Endometrial microvascular endothelial cells (primary cell): Measurements from ENCODE around the gene HADHA. TPM values are rescaled to one million over a fixed set of nuclear protein-coding genes. Genes with fewer than 3 reads are reported as not detected.

ENCODE experiments used
- in situ Hi-C: cut with HindIII; loops from 2 replicates; pipeline ENCODE4 v1.10.0; 2017; ENCODE audit warnings: low sequenced_read_pairs, low pct_unique_long_range_greater_than_20kb; ENCODE audit errors: inconsistent ontology term
- total RNA-seq: library from RNA; depleted of rRNA; stranded (reverse); fragments of >200 nt; gene quantifications from one replicate; pipeline ENCODE4 v1.2.3, GENCODE V29; 2015; ENCODE audit errors: inconsistent ontology term

HADHA gene
- total RNA-seq, 1 donor from 2014 or later = 158 TPM

DNA sequence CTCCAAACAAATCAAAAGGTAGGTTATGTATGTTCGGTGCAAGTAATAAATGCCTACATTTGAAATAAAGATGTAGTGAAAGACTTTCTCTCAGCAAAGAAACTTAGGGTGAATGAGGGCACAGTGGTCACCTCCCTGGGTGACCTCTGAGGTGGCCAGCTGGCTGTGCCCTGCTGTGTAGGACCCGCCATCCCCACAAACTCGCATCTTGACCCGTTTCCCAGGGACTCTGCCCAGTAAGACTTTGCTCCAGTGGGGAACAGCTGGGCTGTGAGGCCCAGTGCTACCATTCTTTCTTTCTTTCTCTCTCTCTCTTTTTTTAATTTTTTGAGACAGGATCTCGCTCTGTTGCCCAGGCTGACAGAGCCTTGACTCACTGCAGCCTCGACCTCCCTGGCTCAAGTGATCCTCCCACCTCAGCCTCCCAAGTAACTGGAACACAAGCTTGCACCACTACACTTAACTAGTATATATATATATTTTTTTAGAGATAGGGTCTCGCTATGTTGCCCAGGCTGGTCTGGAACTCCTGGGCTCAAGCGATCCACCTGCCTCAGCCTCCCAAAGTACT, 79.7 kb downstream of the HADHA start:
- in situ Hi-C loops = no loop called here

- in situ Hi-C loops = no loop called here
These were observed 80.2 kb downstream of the HADHA start for GRCh38 chr2:26164231-26164630.

- in situ Hi-C loops = no loop called here
These were observed 81.5 kb downstream of the HADHA start for GRCh38 chr2:26162963-26163362.

DNA sequence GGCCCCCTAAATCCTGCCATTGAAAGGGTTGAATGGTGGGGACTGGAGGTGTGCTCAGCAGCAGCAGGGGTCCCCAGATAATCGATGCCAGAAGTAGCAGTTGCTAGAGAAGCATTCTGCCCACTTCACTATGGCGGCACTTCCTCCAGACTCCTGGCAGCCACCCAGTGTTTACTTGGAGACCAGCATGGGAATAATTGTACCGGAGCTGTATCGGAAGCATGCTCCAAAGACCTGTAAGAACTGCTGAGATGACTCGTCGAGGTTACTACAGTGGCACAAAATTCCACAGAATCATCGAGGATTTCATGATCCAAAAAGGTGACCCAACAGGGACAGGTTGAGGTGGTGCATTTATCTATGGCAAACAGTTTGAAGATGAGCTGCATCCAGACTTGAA, 82.5 kb downstream of the HADHA start:
- in situ Hi-C loops = no loop called here

GRCh38 chr2:26157580-26157979, 86.9 kb downstream of the HADHA start:
- in situ Hi-C loops = no loop called here

DNA sequence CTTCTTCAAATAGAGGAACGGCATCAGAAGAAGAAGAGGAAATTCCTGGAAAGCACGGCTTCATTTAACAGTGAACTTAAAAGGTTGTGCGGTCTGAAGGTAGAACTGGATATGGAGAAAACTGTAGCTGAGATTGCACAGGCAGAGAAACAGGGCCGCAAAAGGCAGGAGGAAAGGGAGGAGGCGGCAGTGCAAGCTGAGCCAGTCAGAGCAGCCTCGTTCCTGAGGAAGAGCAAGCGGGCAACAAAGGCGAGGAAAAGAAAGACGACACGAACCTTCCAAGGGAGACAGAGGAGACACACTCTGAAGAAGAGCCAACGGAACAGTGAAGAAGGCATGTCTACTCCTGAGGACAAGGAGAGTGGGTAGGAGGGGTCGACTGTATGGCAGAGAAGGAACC, 94.2 kb downstream of the HADHA start:
- in situ Hi-C loops = no loop called here

DNA sequence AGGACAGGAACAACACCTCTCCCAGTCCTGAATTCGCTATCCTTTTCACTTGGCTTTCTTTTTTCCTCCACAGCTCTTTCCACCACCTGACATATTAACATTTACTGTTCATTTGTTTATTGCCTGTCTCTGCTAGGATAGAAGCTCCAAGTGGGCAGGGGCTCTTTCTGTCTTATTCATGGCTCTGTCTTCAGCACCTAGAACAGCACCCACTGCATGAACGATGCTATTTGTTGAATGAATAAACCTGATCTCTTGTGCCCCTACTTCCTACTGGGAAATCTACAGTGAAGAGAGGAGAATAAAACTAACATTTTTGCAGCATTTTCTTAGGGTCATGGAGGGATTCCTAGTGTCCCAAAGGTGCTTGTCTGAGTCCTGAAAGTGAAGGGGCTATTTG, 95.9 kb downstream of the HADHA start:
- in situ Hi-C loops = no loop called here

- in situ Hi-C loops = no loop called here
These were observed 99.3 kb downstream of the HADHA start for GRCh38 chr2:26144953-26145680.

GRCh38 chr2:26144031-26144430, 100.4 kb downstream of the HADHA start:
- in situ Hi-C loops = no loop called here

- in situ Hi-C loops = no loop called here
These were observed 103.2 kb downstream of the HADHA start for GRCh38 chr2:26141145-26141769.

Other genes with a start within 250 kb of the HADHA start
- 108 TPM for gene RAB10, start 210.5 kb downstream of the HADHA start, total RNA-seq
- gene GAREM2, start 71.5 kb downstream of the HADHA start, total RNA-seq = not detected
- 114 TPM for gene HADHB, start 307 bp upstream of the HADHA start, total RNA-seq
- 15.3 TPM for gene SELENOI, start 101.5 kb upstream of the HADHA start, total RNA-seq
- gene ADGRF3, start 102.2 kb upstream of the HADHA start, total RNA-seq = not detected
- gene DRC1, start 157.3 kb upstream of the HADHA start, total RNA-seq = not detected
- gene OTOF, start 233.5 kb upstream of the HADHA start, total RNA-seq = not detected